ENCODE measurements around the gene TBC1D22A. TPM values are rescaled to one million over a fixed set of nuclear protein-coding genes. Genes with fewer than 3 reads are reported as not detected.
A peak's percentile ranks its signal among the peaks of the same experiment; 100 is the strongest.

Gene TBC1D22A
- total RNA-seq, 4 donors from 2014 or later: 16.2 to 22.2 (median 17.8) TPM

- no peak overlapping the region for H3K4me3 ChIP-seq
- H3K27me3 ChIP-seq: no peaks in the 10 kb centered on the region
- ATAC-seq: no peak
- WGBS, 2 donors (ENCODE audit: low coverage in 1 of 2): 81 to 90% methylated on average over 8 to 9 of the region's 15 CpGs
- H3K9me3 ChIP-seq: no peaks in the 10 kb centered on the region
- no peak overlapping the region for H3K27ac ChIP-seq
- peaks cover 0 to 29% (median 9%) of the 10 kb centered on the region in 3 donors for H3K4me1 ChIP-seq
- peaks cover 0 to 80% of the 10 kb centered on the region in 2 donors for H3K36me3 ChIP-seq
- TF ChIP-seq POLR2A (IDR thresholded peaks at IDR 0.05): no peak
- no peak for TF ChIP-seq EP300 (IDR thresholded peaks at IDR 0.05)
- TF ChIP-seq, protein P1, sequence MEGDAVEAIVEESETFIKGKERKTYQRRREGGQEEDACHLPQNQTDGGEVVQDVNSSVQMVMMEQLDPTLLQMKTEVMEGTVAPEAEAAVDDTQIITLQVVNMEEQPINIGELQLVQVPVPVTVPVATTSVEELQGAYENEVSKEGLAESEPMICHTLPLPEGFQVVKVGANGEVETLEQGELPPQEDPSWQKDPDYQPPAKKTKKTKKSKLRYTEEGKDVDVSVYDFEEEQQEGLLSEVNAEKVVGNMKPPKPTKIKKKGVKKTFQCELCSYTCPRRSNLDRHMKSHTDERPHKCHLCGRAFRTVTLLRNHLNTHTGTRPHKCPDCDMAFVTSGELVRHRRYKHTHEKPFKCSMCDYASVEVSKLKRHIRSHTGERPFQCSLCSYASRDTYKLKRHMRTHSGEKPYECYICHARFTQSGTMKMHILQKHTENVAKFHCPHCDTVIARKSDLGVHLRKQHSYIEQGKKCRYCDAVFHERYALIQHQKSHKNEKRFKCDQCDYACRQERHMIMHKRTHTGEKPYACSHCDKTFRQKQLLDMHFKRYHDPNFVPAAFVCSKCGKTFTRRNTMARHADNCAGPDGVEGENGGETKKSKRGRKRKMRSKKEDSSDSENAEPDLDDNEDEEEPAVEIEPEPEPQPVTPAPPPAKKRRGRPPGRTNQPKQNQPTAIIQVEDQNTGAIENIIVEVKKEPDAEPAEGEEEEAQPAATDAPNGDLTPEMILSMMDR (IDR thresholded peaks at IDR 0.05): no peak
- no peak for TF ChIP-seq POLR2AphosphoS5 (IDR thresholded peaks at IDR 0.05)
Observed at GRCh38 chr22:46795845-46796565, 33.6 kb downstream of the TBC1D22A start.

DNA sequence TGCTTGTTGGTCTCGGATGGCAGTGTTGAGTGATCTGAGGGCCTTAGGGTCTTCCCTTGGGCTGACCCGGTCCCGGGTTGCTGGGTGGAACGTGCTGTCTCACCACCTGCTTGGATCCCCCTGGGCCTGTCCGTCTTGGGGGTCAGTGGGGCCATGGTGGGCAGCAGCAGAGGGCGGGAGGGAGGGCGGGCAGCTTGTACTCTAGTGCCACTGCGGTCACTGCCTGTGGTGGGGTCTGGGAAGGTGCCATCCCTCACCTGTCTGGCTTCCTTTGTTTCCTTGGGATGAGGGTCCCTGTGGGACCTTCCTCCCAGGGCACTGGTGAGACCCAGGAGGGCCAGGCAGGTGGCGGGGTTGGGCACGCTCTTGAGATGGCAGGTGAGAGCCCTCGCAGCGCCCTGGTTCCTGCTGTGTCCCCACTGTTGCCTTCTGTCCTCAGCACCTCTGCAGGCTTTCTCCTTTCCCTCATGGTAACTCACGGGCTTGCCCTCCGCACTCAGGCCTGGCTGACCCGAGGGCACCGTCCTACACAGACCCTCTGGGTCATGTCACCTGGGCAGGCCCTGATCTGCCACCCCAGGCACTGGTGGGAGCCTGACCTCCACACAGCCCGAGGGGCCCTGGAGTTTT is 34.2 kb downstream of the TBC1D22A start:
- Histone ChIP-seq H3K4me3 (no peak overlapping the region), H3K9me3 (no peaks in the 10 kb centered on the region), H3K27ac (no peak overlapping the region), H3K27me3 (no peaks in the 10 kb centered on the region), H3K4me1 (peaks cover 0 to 22% (median 5%) of the 10 kb centered on the region in 3 donors), H3K36me3 (peaks cover 0 to 87% of the 10 kb centered on the region in 2 donors)
- 88 to 100% methylated on average over 1 to 4 of the region's 17 CpGs for WGBS, 2 donors (ENCODE audit: low coverage in 1 of 2)
- TF ChIP-seq POLR2A (IDR thresholded peaks at IDR 0.05): no peak
- no peak for TF ChIP-seq POLR2AphosphoS5 (IDR thresholded peaks at IDR 0.05)
- TF ChIP-seq EP300 (IDR thresholded peaks at IDR 0.05): no peak
- no peak for ATAC-seq

DNA sequence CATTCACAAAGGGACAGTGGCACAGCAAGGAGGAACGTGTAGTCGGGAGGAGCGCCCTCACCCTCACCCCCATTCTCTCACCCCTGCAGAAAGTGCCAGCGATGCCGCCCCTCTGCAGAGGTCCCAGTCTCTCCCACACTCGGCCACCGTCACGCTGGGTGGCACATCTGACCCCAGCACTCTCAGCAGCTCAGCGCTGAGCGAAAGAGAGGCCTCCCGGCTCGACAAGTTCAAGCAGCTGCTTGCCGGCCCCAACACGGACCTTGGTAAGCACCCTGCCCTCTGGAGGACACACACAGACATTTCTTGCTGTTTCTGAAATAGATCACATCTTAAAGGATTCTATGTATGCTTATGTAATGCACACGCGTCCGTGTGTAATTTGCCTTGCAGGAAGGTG is 34.9 kb downstream of the TBC1D22A start:
- WGBS, 2 donors (ENCODE audit: low coverage in 1 of 2): 72 to 93% methylated on average over 3 to 14 of the region's 17 CpGs

GRCh38 chr22:46798041-46798365 is 35.6 kb downstream of the TBC1D22A start:
- Histone ChIP-seq H3K27me3 (no peaks in the 10 kb centered on the region), H3K4me3 (no peak overlapping the region), H3K9me3 (no peaks in the 10 kb centered on the region), H3K27ac (no peak overlapping the region), H3K4me1 (peaks cover 0 to 11% (median 4%) of the 10 kb centered on the region in 3 donors), H3K36me3 (peaks cover 0 to 87% of the 10 kb centered on the region in 2 donors)
- no peak for TF ChIP-seq POLR2A (IDR thresholded peaks at IDR 0.05)
- TF ChIP-seq EP300 (IDR thresholded peaks at IDR 0.05): no peak
- TF ChIP-seq, protein P1 (IDR thresholded peaks at IDR 0.05): no peak
- TF ChIP-seq POLR2AphosphoS5 (IDR thresholded peaks at IDR 0.05): no peak
- no peak for ATAC-seq
- 100% methylated on average over 2 to 4 of the region's 5 CpGs for WGBS, 2 donors (ENCODE audit: low coverage in 1 of 2)

More for the DNA sequence above, 34.9 kb downstream of the TBC1D22A start:
- no peak overlapping the region for H3K27ac ChIP-seq
- H3K36me3 ChIP-seq: peaks cover 0 to 93% of the 10 kb centered on the region in 2 donors
- no peaks in the 10 kb centered on the region for H3K9me3 ChIP-seq
- no peak for ATAC-seq
- no peak overlapping the region for H3K4me3 ChIP-seq
- no peak for TF ChIP-seq EP300 (IDR thresholded peaks at IDR 0.05)
- TF ChIP-seq POLR2A (IDR thresholded peaks at IDR 0.05): no peak
- TF ChIP-seq, protein P1 (IDR thresholded peaks at IDR 0.05): no peak
- no peak for TF ChIP-seq POLR2AphosphoS5 (IDR thresholded peaks at IDR 0.05)
- H3K27me3 ChIP-seq: no peaks in the 10 kb centered on the region
- H3K4me1 ChIP-seq: peaks cover 0 to 15% (median 4%) of the 10 kb centered on the region in 3 donors

DNA sequence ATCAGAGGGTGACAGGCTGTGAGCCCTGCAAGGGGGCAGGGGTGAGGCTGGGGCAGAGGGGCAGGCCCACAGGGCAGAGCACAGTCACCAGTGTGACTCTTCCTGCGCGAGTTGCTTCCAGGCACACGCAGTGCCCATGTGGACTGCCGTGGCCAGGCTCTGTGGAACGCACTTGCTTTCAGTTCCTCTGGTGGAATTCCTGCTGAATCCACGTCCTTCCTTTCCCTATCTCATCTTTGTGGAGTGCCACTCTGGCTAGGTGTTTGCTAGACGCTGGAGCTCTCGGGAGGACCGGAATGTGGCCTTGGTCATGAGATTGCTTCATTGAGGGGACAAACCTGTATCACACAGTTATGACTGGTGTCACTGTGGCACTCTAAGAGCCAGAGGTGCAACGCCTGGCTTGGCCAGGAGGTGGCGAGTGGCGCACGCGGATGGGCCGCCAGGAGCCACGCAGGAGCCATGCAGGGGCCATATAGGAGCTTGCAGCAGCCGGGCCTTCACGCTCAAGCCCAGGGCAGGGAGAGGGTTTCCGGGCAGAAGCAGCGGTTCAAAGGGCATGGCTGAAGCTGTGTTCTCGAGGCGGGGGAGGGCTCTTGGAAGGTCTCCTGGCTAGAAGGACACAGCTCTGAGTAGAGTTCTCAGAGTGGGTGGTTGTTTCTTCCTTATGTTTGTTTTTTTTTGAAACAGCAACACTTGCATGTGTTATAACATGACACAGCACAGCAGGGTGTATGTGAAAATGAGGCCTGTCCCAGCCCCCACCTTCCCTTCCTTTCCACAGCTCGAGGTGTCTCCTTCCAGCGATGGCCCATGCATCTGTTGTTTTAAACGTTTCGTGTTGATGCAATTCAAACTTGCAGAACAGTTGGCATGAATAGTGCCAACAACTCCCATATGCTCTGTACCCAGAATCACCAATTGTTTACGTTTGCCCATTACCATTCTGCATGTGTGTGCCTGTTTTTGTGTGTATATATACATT is 36.2 kb downstream of the TBC1D22A start:
- TF ChIP-seq POLR2AphosphoS5 (IDR thresholded peaks at IDR 0.05): no peak
- TF ChIP-seq, protein P1 (IDR thresholded peaks at IDR 0.05): peak in 3 of 4 experiments; percentile 87 to 95 (median 91)
- ATAC-seq: peak; percentile 67
- WGBS, 2 donors (ENCODE audit: low coverage in 1 of 2): 21 to 42% methylated on average over 14 of the region's 27 CpGs

More for the DNA sequence above, 36.2 kb downstream of the TBC1D22A start:
- Histone ChIP-seq H3K36me3 (peaks cover 0 to 81% of the 10 kb centered on the region in 2 donors), H3K27ac (no peak overlapping the region), H3K4me1 (peaks cover 0 to 17% (median 7%) of the 10 kb centered on the region in 3 donors), H3K27me3 (no peaks in the 10 kb centered on the region), H3K9me3 (no peaks in the 10 kb centered on the region), H3K4me3 (no peak overlapping the region)

Data from gastroesophageal sphincter (tissue), 4 donors.